ENCODE data around the gene C16orf89. TPM values are rescaled to one million over a fixed set of nuclear protein-coding genes. Genes with fewer than 3 reads are reported as not detected.
"Not testable (repeated sequence)": the region's sequence is repeated elsewhere in the genome, so short reads cannot be mapped to it uniquely, and the experiment has no call there.

Gene C16orf89
- total RNA-seq, 1 experiment from 2014 or later = 0.49 TPM

- BruUV-seq (replicated peaks) = not testable (repeated sequence)
Measured at GRCh38 chr16:5099174-5099573, 33.4 kb upstream of the C16orf89 start.

GRCh38 chr16:5098221-5099159 is 32.7 kb upstream of the C16orf89 start:
- Histone ChIP-seq H3K27ac (ENCODE audit: low read depth, low read length) (peak overlapping the region; percentile 40; the same call in 1 of the 2 replicates), H3K4me1 (ENCODE audit: control insufficient read depth in 1 of 2, insufficient read depth in 2 of 2, low read length in 2 of 2) (peaks cover 3 to 21% of the 10 kb centered on the region in 2 experiments; a peak in 1 of 4 replicates), H3K9ac (ENCODE audit: low read length) (peak overlapping the region; percentile 43; the same call in 1 of the 2 replicates), H3K4me3 (replicated peaks in 1 of 2; ENCODE audit: low read depth in 1 of 2, low read length in 2 of 2) (peak overlapping the region; percentile 39 to 48), H3K4me2 (ENCODE audit: low read length) (peak overlapping the region; percentile 68)
- H3K27me3 ChIP-seq (ENCODE audit: insufficient read depth, low read length); ATAC-seq; H3K79me2 ChIP-seq (ENCODE audit: insufficient read depth, low read length); H3K36me3 ChIP-seq (ENCODE audit: control insufficient read depth in 1 of 2, insufficient read depth in 2 of 2, low read length in 2 of 2); H3K9me3 ChIP-seq (ENCODE audit: control insufficient read depth in 1 of 2, insufficient read depth in 1 of 2, low read depth in 1 of 2, low read length in 2 of 2); BruUV-seq (replicated peaks); H3K9me2 ChIP-seq (ENCODE audit: insufficient read depth); RAD21 ChIA-PET (ENCODE audit: low non-redundant PET in 1 of 2, low total read pairs in 2 of 2, uncharacterized antibody in 2 of 2, unreplicated experiment in 2 of 2); H2AFZ ChIP-seq (ENCODE audit: low read depth, low read length, poor library complexity, severe bottlenecking); intact Hi-C loops (cut with micrococcal nuclease); H4K20me1 ChIP-seq (ENCODE audit: insufficient read depth): not testable (repeated sequence)
- ChIA-PET CTCF (interaction anchor here (0.8 kb wide), 1 partner anchor 14 kb away, joined by 3 read pairs; no protein-coding TSS in a partner anchor), POLR2A (interaction anchor here (0.6 kb wide), 2 partner anchors 11 to 602 kb away, joined by 3 read pairs; no protein-coding TSS in a partner anchor)
- DNase-seq (ENCODE audit: low read depth, low spot score) = peak; percentile 27
- TF ChIP-seq, protein P1, sequence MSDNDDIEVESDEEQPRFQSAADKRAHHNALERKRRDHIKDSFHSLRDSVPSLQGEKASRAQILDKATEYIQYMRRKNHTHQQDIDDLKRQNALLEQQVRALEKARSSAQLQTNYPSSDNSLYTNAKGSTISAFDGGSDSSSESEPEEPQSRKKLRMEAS (IDR thresholded peaks at IDR 0.05) = peak; percentile 29; the same call in 1 of the 2 replicates

More at GRCh38 chr16:5099174-5099573, 33.4 kb upstream of the C16orf89 start:
- H4K20me1 ChIP-seq (ENCODE audit: insufficient read depth); RAD21 ChIA-PET (ENCODE audit: low non-redundant PET in 1 of 2, low total read pairs in 2 of 2, uncharacterized antibody in 2 of 2, unreplicated experiment in 2 of 2); ATAC-seq; H3K36me3 ChIP-seq (ENCODE audit: control insufficient read depth in 1 of 2, insufficient read depth in 2 of 2, low read length in 2 of 2); H2AFZ ChIP-seq (ENCODE audit: low read depth, low read length, poor library complexity, severe bottlenecking); H3K79me2 ChIP-seq (ENCODE audit: insufficient read depth, low read length); H3K4me2 ChIP-seq (ENCODE audit: low read length); intact Hi-C loops (cut with micrococcal nuclease); H3K4me3 ChIP-seq (replicated peaks in 1 of 2; ENCODE audit: low read depth in 1 of 2, low read length in 2 of 2); POLR2A ChIA-PET; CTCF ChIA-PET; H3K27ac ChIP-seq (ENCODE audit: low read depth, low read length); H3K27me3 ChIP-seq (ENCODE audit: insufficient read depth, low read length); DNase-seq (ENCODE audit: low read depth, low spot score); H3K9me3 ChIP-seq (ENCODE audit: control insufficient read depth in 1 of 2, insufficient read depth in 1 of 2, low read depth in 1 of 2, low read length in 2 of 2); H3K9me2 ChIP-seq (ENCODE audit: insufficient read depth); H3K9ac ChIP-seq (ENCODE audit: low read length): not testable (repeated sequence)
- peaks cover 3 to 21% of the 10 kb centered on the region in 2 experiments; a peak in 1 of 4 replicates for H3K4me1 ChIP-seq (ENCODE audit: control insufficient read depth in 1 of 2, insufficient read depth in 2 of 2, low read length in 2 of 2)
